ENCODE results near the gene TOR1AIP2. TPM values are rescaled to one million over a fixed set of nuclear protein-coding genes. Genes with fewer than 3 reads are reported as not detected.

TOR1AIP2 gene
- total RNA-seq, 1 donor from 2014 or later = 57.5 TPM

GRCh38 chr1:179883745-179884138 lies 6.1 kb upstream of the TOR1AIP2 start:
- peaks cover 25% of the 10 kb centered on the region for H3K36me3 Mint-ChIP-seq (ENCODE audit: low read depth)
- no peaks in the 10 kb centered on the region for H3K9me3 Mint-ChIP-seq
- intact Hi-C loops (cut with micrococcal nuclease) = loop anchor here (1.0 to 5.0 kb wide), 7 partner anchors 271 to 1205 kb away; partner anchors contain the start of genes ACBD6, IER5, QSOX1 and STX6
- peak overlapping the region; percentile 99 for H3K27ac Mint-ChIP-seq
- peak overlapping the region; percentile 94 for H3K4me3 Mint-ChIP-seq
- H3K4me1 Mint-ChIP-seq = peaks cover 42% of the 10 kb centered on the region
- H3K27me3 Mint-ChIP-seq = no peaks in the 10 kb centered on the region
- DNase-seq = peak; percentile 87

- peaks cover 25% of the 10 kb centered on the region for H3K36me3 Mint-ChIP-seq (ENCODE audit: low read depth)
- no peak for DNase-seq
- peak overlapping the region; percentile 99 for H3K27ac Mint-ChIP-seq
- intact Hi-C loops (cut with micrococcal nuclease) = loop anchor here (1.0 to 5.0 kb wide), 7 partner anchors 272 to 1206 kb away; partner anchors contain the start of genes ACBD6, IER5, QSOX1 and STX6
- H3K9me3 Mint-ChIP-seq = no peaks in the 10 kb centered on the region
- H3K4me1 Mint-ChIP-seq = peaks cover 44% of the 10 kb centered on the region
- H3K27me3 Mint-ChIP-seq = no peaks in the 10 kb centered on the region
- peak overlapping the region; percentile 94 for H3K4me3 Mint-ChIP-seq
These were observed 5.6 kb upstream of the TOR1AIP2 start for GRCh38 chr1:179883040-179883744.

GRCh38 chr1:179882253-179883039 lies 4.8 kb upstream of the TOR1AIP2 start, which contains the start of gene TOR1AIP1:
TOR1AIP1 (plus strand) TSS chr1:179882285; CDS start chr1:179882503, 218 bp downstream.
- DNase-seq = peak; percentile 99
- Mint-ChIP-seq H3K36me3 (ENCODE audit: low read depth) (peaks cover 24% of the 10 kb centered on the region), H3K9me3 (no peaks in the 10 kb centered on the region), H3K27me3 (no peaks in the 10 kb centered on the region), H3K4me1 (peaks cover 45% of the 10 kb centered on the region), H3K27ac (peak within 1 kb of the TSS; percentile 99), H3K4me3 (peak within 1 kb of the TSS; percentile 94)
- intact Hi-C loops (cut with micrococcal nuclease) = loop anchor here (1.0 to 5.0 kb wide), 8 partner anchors 72 to 1206 kb away; partner anchors contain the start of genes ACBD6, CEP350, IER5 and QSOX1

DNA sequence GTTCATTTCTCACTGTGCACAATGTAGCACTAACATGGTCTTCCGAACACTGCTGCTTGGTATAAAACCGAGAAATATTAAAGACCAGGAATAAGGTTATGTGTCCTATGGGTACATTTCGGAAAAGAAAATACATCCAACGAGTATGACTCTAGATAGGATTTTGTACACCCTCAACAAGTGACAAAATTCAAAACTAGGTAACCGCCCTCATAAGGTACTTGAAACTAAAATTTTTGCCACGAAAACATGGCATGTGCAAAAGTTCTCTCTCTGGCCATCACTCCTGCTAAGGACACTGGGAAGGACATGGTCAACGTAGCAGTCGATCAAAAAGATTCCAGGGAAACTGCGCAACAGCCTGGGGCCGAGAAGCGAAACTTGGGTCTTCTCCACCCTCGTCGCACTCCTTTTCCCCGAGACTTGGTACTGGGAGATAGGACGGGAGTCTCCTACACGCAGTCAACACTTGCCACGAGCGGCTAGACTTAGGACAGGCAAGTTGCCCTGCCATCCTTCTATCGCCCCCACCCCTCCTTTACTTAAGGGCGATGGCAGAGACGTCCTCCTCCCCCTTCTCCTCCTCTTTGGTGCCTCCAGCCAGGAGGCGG lies 4.1 kb upstream of the TOR1AIP2 start:
- peak overlapping the region; percentile 94 for H3K4me3 Mint-ChIP-seq
- peaks cover 24% of the 10 kb centered on the region for H3K36me3 Mint-ChIP-seq (ENCODE audit: low read depth)
- no peak for DNase-seq
- H3K27ac Mint-ChIP-seq = peak overlapping the region; percentile 99
- intact Hi-C loops (cut with micrococcal nuclease) = loop anchor here (1.0 to 5.0 kb wide), 7 partner anchors 73 to 1207 kb away; partner anchors contain the start of genes CEP350, IER5, QSOX1 and STX6
- peaks cover 42% of the 10 kb centered on the region for H3K4me1 Mint-ChIP-seq
- H3K9me3 Mint-ChIP-seq = no peaks in the 10 kb centered on the region
- no peaks in the 10 kb centered on the region for H3K27me3 Mint-ChIP-seq

DNA sequence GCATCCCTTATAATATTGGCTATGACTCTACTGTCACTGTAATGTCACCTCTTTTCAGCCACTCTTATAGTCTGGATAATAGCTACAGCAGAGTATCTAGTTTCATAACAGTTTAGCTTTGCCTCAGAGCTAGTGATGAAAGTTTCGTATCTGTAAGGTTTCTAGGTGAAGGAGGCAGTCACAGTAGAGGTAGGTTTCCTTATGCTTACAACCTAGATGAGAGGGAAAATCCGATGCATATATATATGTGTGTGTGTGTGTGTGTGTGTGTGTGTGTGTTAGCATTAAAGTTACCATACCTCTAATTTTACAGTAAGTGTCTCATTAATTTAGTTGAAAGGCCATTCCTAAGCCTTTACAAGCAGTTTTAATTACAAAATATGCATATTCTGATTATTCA lies 2.2 kb upstream of the TOR1AIP2 start:
- Mint-ChIP-seq H3K4me3 (no peak overlapping the region), H3K36me3 (ENCODE audit: low read depth) (peaks cover 15% of the 10 kb centered on the region), H3K9me3 (no peaks in the 10 kb centered on the region), H3K27ac (no peak overlapping the region), H3K4me1 (peaks cover 40% of the 10 kb centered on the region), H3K27me3 (no peaks in the 10 kb centered on the region)
- DNase-seq = peak; percentile 48
- intact Hi-C loops (cut with micrococcal nuclease) = loop anchor here (5.0 kb wide), 5 partner anchors 737 to 1143 kb away; partner anchors contain the start of genes STX6, TOR3A and XPR1

GRCh38 chr1:179876300-179876715 lies 1.3 kb downstream of the TOR1AIP2 start:
- no peaks in the 10 kb centered on the region for H3K27me3 Mint-ChIP-seq
- H3K36me3 Mint-ChIP-seq (ENCODE audit: low read depth) = peaks cover 30% of the 10 kb centered on the region
- H3K27ac Mint-ChIP-seq = peak overlapping the region; percentile 51
- no peaks in the 10 kb centered on the region for H3K9me3 Mint-ChIP-seq
- DNase-seq = peak; percentile 45
- intact Hi-C loops (cut with micrococcal nuclease) = loop anchor here (5.0 kb wide), 1 partner anchor 839 kb away; no protein-coding TSS in a partner anchor
- peaks cover 38% of the 10 kb centered on the region for H3K4me1 Mint-ChIP-seq
- H3K4me3 Mint-ChIP-seq = peak overlapping the region; percentile 81

GRCh38 chr1:179875596-179876299 lies 1.9 kb downstream of the TOR1AIP2 start:
- H3K9me3 Mint-ChIP-seq = no peaks in the 10 kb centered on the region
- intact Hi-C loops (cut with micrococcal nuclease) = loop anchor here (5.0 kb wide), 1 partner anchor 838 kb away; no protein-coding TSS in a partner anchor
- no peak for DNase-seq
- H3K27ac Mint-ChIP-seq = no peak overlapping the region
- H3K36me3 Mint-ChIP-seq (ENCODE audit: low read depth) = peaks cover 30% of the 10 kb centered on the region
- H3K4me3 Mint-ChIP-seq = no peak overlapping the region
- peaks cover 37% of the 10 kb centered on the region for H3K4me1 Mint-ChIP-seq
- H3K27me3 Mint-ChIP-seq = no peaks in the 10 kb centered on the region

DNA sequence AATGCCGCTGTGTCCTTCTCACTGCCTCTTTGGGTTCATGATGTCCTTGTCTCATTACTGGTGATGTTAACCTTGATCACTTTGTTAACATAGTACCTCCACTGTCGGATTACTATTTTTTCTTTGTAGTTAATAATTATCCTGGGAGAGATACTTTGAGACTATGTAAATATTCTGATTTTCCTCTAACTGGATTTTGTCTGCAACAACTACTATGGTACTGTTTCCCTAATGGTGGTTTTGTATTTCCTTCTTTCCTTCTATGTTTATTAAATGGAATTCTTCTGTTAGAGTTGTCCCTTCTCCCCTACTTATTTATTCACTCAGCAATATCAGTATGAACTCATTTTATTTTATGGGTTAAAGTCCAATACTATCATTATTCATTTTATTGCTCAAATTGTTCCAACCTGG lies 4.2 kb downstream of the TOR1AIP2 start:
- H3K4me3 Mint-ChIP-seq = no peak overlapping the region
- H3K27ac Mint-ChIP-seq = no peak overlapping the region
- H3K36me3 Mint-ChIP-seq (ENCODE audit: low read depth) = peaks cover 34% of the 10 kb centered on the region
- no peaks in the 10 kb centered on the region for H3K27me3 Mint-ChIP-seq
- peaks cover 28% of the 10 kb centered on the region for H3K4me1 Mint-ChIP-seq
- intact Hi-C loops (cut with micrococcal nuclease) = no loop called here
- H3K9me3 Mint-ChIP-seq = no peaks in the 10 kb centered on the region
- DNase-seq = no peak

GRCh38 chr1:179872558-179872957 lies 5.0 kb downstream of the TOR1AIP2 start:
- Mint-ChIP-seq H3K36me3 (ENCODE audit: low read depth) (peaks cover 33% of the 10 kb centered on the region), H3K4me1 (peaks cover 23% of the 10 kb centered on the region), H3K27me3 (no peaks in the 10 kb centered on the region), H3K27ac (no peak overlapping the region), H3K9me3 (no peaks in the 10 kb centered on the region), H3K4me3 (no peak overlapping the region)
- no peak for DNase-seq
- intact Hi-C loops (cut with micrococcal nuclease) = no loop called here

DNA sequence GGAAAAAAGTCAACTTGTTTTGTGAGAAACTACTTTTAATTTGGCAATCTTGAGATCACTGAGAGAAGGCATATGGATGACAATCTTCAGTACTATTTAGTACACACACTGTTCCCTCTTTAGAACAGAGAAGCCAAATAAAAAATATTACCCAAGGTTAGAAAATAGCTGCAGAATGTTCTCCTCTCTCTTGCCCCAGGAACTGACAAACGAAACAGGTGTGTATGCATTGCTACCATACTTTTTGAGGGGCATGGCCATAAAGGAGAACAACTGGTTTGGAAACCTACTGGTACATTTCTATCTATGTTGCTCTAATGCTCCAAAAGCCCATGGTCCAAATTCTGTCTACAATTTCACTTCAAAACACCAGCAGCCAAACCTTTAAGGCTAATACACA lies 5.7 kb downstream of the TOR1AIP2 start:
- intact Hi-C loops (cut with micrococcal nuclease) = no loop called here
- H3K27me3 Mint-ChIP-seq = no peaks in the 10 kb centered on the region
- no peak overlapping the region for H3K4me3 Mint-ChIP-seq
- H3K27ac Mint-ChIP-seq = no peak overlapping the region
- DNase-seq = peak; percentile 41
- peaks cover 35% of the 10 kb centered on the region for H3K36me3 Mint-ChIP-seq (ENCODE audit: low read depth)
- no peaks in the 10 kb centered on the region for H3K9me3 Mint-ChIP-seq
- peaks cover 22% of the 10 kb centered on the region for H3K4me1 Mint-ChIP-seq

GRCh38 chr1:179870870-179871269 lies 6.7 kb downstream of the TOR1AIP2 start:
- H3K4me1 Mint-ChIP-seq = peaks cover 17% of the 10 kb centered on the region
- peaks cover 35% of the 10 kb centered on the region for H3K36me3 Mint-ChIP-seq (ENCODE audit: low read depth)
- H3K9me3 Mint-ChIP-seq = no peaks in the 10 kb centered on the region
- intact Hi-C loops (cut with micrococcal nuclease) = no loop called here
- H3K27ac Mint-ChIP-seq = no peak overlapping the region
- H3K27me3 Mint-ChIP-seq = no peaks in the 10 kb centered on the region
- H3K4me3 Mint-ChIP-seq = no peak overlapping the region
- DNase-seq = peak; percentile 30

GRCh38 chr1:179867493-179868330 lies 9.9 kb downstream of the TOR1AIP2 start:
- intact Hi-C loops (cut with micrococcal nuclease) = loop anchor here (1.0 kb wide), 1 partner anchor 312 kb away; no protein-coding TSS in a partner anchor
- H3K27ac Mint-ChIP-seq = no peak overlapping the region
- H3K9me3 Mint-ChIP-seq = no peaks in the 10 kb centered on the region
- peak; percentile 82 for DNase-seq
- peaks cover 43% of the 10 kb centered on the region for H3K36me3 Mint-ChIP-seq (ENCODE audit: low read depth)
- H3K4me1 Mint-ChIP-seq = peaks cover 11% of the 10 kb centered on the region
- H3K27me3 Mint-ChIP-seq = no peaks in the 10 kb centered on the region
- no peak overlapping the region for H3K4me3 Mint-ChIP-seq
